ENCODE results near the gene H3-3A.

DNA sequence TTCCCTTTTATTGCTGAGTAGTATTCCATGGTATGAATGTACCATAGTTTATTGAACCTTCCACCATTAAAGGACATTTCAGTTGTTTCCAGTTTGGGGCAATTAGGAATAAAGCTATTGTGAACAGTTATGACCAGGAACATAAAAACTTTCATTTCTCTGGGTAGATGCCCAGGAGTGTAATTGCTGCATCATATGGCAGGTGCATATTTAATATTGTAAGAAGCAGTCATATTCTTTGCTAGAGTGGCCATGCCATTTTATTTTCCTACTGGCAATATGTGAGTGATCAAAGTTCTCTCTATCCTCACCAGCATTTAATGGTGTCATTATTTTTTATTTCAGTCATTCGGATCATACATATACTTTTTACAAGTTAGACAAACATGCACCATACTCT, 23.9 kb upstream of the H3-3A start:
- TF ChIP-seq, protein P1, sequence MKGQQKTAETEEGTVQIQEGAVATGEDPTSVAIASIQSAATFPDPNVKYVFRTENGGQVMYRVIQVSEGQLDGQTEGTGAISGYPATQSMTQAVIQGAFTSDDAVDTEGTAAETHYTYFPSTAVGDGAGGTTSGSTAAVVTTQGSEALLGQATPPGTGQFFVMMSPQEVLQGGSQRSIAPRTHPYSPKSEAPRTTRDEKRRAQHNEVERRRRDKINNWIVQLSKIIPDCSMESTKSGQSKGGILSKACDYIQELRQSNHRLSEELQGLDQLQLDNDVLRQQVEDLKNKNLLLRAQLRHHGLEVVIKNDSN (CRISPR knock-in tag; IDR thresholded peaks at IDR 0.05) = no peak
- TF ChIP-seq, protein P2, sequence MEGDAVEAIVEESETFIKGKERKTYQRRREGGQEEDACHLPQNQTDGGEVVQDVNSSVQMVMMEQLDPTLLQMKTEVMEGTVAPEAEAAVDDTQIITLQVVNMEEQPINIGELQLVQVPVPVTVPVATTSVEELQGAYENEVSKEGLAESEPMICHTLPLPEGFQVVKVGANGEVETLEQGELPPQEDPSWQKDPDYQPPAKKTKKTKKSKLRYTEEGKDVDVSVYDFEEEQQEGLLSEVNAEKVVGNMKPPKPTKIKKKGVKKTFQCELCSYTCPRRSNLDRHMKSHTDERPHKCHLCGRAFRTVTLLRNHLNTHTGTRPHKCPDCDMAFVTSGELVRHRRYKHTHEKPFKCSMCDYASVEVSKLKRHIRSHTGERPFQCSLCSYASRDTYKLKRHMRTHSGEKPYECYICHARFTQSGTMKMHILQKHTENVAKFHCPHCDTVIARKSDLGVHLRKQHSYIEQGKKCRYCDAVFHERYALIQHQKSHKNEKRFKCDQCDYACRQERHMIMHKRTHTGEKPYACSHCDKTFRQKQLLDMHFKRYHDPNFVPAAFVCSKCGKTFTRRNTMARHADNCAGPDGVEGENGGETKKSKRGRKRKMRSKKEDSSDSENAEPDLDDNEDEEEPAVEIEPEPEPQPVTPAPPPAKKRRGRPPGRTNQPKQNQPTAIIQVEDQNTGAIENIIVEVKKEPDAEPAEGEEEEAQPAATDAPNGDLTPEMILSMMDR (IDR thresholded peaks at IDR 0.05) = no peak
- TF ChIP-seq, protein P3, sequence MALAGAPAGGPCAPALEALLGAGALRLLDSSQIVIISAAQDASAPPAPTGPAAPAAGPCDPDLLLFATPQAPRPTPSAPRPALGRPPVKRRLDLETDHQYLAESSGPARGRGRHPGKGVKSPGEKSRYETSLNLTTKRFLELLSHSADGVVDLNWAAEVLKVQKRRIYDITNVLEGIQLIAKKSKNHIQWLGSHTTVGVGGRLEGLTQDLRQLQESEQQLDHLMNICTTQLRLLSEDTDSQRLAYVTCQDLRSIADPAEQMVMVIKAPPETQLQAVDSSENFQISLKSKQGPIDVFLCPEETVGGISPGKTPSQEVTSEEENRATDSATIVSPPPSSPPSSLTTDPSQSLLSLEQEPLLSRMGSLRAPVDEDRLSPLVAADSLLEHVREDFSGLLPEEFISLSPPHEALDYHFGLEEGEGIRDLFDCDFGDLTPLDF (CRISPR knock-in tag; IDR thresholded peaks at IDR 0.05) = no peak
- TF ChIP-seq, protein P4, sequence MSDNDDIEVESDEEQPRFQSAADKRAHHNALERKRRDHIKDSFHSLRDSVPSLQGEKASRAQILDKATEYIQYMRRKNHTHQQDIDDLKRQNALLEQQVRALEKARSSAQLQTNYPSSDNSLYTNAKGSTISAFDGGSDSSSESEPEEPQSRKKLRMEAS (CRISPR knock-in tag; IDR thresholded peaks at IDR 0.05) = no peak
- no peak for TF ChIP-seq ATF1 (CRISPR knock-in tag; IDR thresholded peaks at IDR 0.05)
- no peak for TF ChIP-seq ZNF416 (CRISPR knock-in tag; IDR thresholded peaks at IDR 0.05)
- TF ChIP-seq, protein P5, sequence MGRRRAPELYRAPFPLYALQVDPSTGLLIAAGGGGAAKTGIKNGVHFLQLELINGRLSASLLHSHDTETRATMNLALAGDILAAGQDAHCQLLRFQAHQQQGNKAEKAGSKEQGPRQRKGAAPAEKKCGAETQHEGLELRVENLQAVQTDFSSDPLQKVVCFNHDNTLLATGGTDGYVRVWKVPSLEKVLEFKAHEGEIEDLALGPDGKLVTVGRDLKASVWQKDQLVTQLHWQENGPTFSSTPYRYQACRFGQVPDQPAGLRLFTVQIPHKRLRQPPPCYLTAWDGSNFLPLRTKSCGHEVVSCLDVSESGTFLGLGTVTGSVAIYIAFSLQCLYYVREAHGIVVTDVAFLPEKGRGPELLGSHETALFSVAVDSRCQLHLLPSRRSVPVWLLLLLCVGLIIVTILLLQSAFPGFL (CRISPR knock-in tag; IDR thresholded peaks at IDR 0.05; ENCODE audit: borderline replicate concordance) = no peak
- TF ChIP-seq ZNF232 (CRISPR knock-in tag; IDR thresholded peaks at IDR 0.05) = no peak
- TF ChIP-seq ESRRA (CRISPR knock-in tag; IDR thresholded peaks at IDR 0.05; ENCODE audit: borderline replicate concordance) = no peak
- TF ChIP-seq, protein P6, sequence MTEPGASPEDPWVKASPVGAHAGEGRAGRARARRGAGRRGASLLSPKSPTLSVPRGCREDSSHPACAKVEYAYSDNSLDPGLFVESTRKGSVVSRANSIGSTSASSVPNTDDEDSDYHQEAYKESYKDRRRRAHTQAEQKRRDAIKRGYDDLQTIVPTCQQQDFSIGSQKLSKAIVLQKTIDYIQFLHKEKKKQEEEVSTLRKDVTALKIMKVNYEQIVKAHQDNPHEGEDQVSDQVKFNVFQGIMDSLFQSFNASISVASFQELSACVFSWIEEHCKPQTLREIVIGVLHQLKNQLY (CRISPR knock-in tag; IDR thresholded peaks at IDR 0.05) = no peak
- TF ChIP-seq, protein P7, sequence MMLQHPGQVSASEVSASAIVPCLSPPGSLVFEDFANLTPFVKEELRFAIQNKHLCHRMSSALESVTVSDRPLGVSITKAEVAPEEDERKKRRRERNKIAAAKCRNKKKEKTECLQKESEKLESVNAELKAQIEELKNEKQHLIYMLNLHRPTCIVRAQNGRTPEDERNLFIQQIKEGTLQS (CRISPR knock-in tag; conservative IDR thresholded peaks at IDR 0.05) = no peak

Measured in WTC11 (cell line).